Measurements from ENCODE around the gene PHACTR1.

PHACTR1 gene

DNA sequence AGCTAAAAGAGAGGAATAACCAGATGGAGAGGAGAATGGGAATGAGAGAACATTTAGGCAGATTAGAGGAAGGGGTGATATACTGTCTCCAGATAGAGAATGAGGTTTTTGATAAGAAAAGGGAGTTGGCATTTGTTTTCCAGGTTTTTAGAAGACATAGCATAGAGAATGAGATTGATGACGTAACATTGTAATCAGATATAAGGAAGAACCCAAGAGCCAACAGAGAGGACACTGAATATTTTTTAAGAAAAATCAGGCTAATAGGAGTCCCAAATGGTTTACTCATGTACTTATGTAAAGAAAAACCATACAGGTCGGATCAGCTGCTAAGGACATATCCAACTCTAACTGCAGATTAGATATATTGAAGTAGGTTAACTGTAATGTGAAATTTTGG, 498.8 kb downstream of the PHACTR1 start:
- no peak overlapping the region for H3K9ac ChIP-seq (ENCODE audit: low read length)
- no peaks in the 10 kb centered on the region for H3K9me3 ChIP-seq (ENCODE audit: low read length)
- H3K4me1 ChIP-seq (ENCODE audit: insufficient read depth, low read length): peaks cover 5% of the 10 kb centered on the region
- no peak overlapping the region for H3K4me3 ChIP-seq (ENCODE audit: low read depth in 1 of 2, low read length in 2 of 2)
- H3K27ac ChIP-seq (ENCODE audit: low read depth, low read length): no peak overlapping the region
- no peaks in the 10 kb centered on the region for H3K27me3 ChIP-seq (ENCODE audit: control insufficient read depth in 1 of 2, insufficient read depth in 2 of 2, low read length in 2 of 2)
- H3K36me3 ChIP-seq (ENCODE audit: insufficient read depth, low read length): no peaks in the 10 kb centered on the region

DNA sequence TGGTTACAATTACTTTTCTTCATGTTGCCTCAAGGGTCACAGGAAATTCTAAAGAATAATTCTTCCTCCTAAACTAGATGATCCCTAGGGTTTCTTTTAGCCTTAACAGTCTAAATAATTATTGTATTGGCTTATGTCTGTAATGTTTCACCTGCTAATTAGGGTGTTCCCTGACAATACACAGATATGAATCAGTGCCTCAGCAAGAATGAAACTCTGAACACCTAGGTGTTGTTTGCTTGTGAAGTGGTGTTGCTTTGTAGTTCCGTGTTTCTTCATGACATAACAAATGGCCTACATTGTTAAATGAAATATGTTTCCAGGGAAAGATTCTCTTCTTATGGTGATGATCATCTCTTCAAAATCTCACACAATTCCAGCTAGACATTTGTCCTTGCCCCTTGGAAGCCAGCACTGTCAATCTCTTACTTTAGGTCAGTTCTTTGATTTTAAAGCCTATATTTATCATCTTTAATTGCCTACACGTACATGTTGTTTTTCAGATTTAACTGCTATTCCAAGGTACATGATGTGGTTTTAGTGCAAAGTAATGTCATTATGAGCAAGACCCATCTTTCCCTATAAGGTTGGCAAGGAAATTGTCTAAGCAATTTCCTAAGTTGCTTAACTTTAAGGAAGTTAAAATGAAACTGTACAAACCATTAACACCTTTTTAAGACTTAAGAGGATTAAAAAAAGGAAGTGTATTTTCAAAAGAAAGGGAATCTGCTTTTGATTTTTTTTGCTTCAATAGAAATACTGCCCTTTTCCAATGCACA, 499.9 kb downstream of the PHACTR1 start:
- no peaks in the 10 kb centered on the region for H3K36me3 ChIP-seq (ENCODE audit: insufficient read depth, low read length)
- H3K4me1 ChIP-seq (ENCODE audit: insufficient read depth, low read length): peaks cover 5% of the 10 kb centered on the region
- no peak overlapping the region for H3K9ac ChIP-seq (ENCODE audit: low read length)
- H3K27ac ChIP-seq (ENCODE audit: low read depth, low read length): no peak overlapping the region
- H3K9me3 ChIP-seq (ENCODE audit: low read length): no peaks in the 10 kb centered on the region
- no peak overlapping the region for H3K4me3 ChIP-seq (ENCODE audit: low read depth in 1 of 2, low read length in 2 of 2)
- no peaks in the 10 kb centered on the region for H3K27me3 ChIP-seq (ENCODE audit: control insufficient read depth in 1 of 2, insufficient read depth in 2 of 2, low read length in 2 of 2)

DNA sequence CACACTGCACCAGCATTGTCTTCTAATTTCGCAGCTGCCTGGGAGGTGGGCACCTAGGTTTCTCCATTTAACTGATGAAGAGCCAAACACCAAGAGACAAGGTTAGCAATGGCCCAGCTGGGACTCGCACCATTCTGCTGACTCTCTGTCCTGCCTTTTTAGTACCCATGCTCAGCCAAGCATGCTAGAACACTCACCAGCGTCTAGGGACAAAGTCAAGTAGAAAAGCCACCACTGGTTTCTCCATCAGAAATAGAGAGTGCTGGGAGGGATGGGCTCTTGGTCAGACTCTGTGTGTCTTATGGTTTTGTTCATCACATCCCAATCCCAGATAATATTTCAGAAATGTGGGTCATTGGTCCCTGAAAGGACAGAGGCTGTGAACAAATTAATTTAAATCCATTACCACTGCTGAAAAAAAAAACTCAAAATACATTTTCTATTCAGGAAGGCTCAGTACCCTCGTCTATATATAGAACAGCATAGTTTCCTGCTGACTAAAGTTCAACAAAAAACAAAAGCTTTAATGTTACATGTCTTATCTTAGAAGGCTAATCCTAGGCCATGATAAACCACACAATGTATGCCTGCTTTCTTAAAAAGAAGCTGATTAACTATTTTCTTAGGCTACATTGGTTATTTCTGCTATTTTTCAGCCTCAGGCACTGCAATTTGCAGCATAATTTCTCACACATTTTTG, 500.8 kb downstream of the PHACTR1 start:
- Histone ChIP-seq H3K4me1 (ENCODE audit: insufficient read depth, low read length) (peaks cover 5% of the 10 kb centered on the region), H3K27ac (ENCODE audit: low read depth, low read length) (no peak overlapping the region), H3K4me3 (ENCODE audit: low read depth in 1 of 2, low read length in 2 of 2) (no peak overlapping the region), H3K36me3 (ENCODE audit: insufficient read depth, low read length) (no peaks in the 10 kb centered on the region), H3K9ac (ENCODE audit: low read length) (no peak overlapping the region), H3K27me3 (ENCODE audit: control insufficient read depth in 1 of 2, insufficient read depth in 2 of 2, low read length in 2 of 2) (no peaks in the 10 kb centered on the region), H3K9me3 (ENCODE audit: low read length) (no peaks in the 10 kb centered on the region)

DNA sequence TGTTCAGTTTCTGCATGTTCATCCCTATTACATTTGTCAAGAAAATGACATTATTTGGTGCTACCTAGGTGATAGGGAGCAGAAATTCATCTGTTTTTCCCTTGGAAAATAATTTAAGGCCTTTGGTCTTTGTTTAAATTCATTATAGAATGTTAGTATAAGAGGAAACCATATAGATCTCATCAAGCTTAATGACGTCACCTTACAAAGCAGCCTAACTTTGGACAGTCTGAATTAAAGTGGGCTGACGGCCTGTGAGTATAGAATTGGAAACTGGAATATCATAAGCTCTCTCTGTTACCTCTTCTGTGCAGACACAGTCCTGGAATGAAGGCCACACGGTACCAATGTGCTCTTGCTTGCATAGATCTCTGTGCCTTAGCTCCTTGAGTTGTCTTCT, 503.7 kb downstream of the PHACTR1 start:
- Histone ChIP-seq H3K27ac (ENCODE audit: low read depth, low read length) (no peak overlapping the region), H3K4me3 (ENCODE audit: low read depth in 1 of 2, low read length in 2 of 2) (no peak overlapping the region), H3K9ac (ENCODE audit: low read length) (no peak overlapping the region), H3K9me3 (ENCODE audit: low read length) (no peaks in the 10 kb centered on the region), H3K27me3 (ENCODE audit: control insufficient read depth in 1 of 2, insufficient read depth in 2 of 2, low read length in 2 of 2) (no peaks in the 10 kb centered on the region), H3K36me3 (ENCODE audit: insufficient read depth, low read length) (no peaks in the 10 kb centered on the region), H3K4me1 (ENCODE audit: insufficient read depth, low read length) (peaks cover 5% of the 10 kb centered on the region)

DNA sequence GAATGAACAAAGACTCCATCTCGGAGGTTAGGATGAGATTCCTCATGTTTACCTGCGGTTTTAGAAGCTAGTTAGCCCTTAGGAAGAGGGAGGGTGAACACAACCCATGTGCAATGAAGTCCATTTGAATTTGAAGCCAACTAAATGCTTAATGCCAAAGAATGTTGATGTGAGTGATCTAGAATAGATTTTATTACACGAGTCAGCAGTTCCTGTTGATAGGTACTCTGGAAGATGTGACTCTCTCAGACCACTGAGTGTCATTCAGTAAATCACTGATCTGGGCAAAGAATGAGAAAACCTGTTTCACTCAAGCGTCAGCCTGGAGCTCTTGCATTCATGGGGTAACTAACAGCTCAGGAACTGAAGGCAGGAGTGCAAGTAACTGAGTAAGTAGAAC, 505.5 kb downstream of the PHACTR1 start:
- Histone ChIP-seq H3K4me3 (ENCODE audit: low read depth in 1 of 2, low read length in 2 of 2) (no peak overlapping the region), H3K27ac (ENCODE audit: low read depth, low read length) (no peak overlapping the region), H3K9me3 (ENCODE audit: low read length) (no peaks in the 10 kb centered on the region), H3K9ac (ENCODE audit: low read length) (no peak overlapping the region), H3K36me3 (ENCODE audit: insufficient read depth, low read length) (no peaks in the 10 kb centered on the region), H3K27me3 (ENCODE audit: control insufficient read depth in 1 of 2, insufficient read depth in 2 of 2, low read length in 2 of 2) (no peaks in the 10 kb centered on the region), H3K4me1 (ENCODE audit: insufficient read depth, low read length) (peaks cover 4% of the 10 kb centered on the region)

DNA sequence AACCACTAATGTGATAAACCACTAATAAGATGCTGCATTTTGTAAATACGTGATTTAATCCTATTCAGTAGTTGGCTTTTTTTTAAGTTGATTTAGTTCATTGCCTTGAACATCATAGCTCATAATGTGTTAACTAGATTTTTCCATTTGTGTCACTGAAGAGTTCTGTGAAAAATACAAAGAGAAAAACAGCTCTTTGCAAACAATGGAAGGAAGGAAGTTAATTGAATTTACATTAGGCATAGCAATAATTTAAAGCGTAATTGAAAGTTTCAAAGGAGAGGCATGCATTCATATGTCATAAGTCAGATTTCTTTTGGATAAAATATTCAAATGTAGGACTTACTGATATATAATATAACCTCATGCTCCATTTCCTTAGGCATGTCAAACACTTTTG, 509.5 kb downstream of the PHACTR1 start:
- no peaks in the 10 kb centered on the region for H3K9me3 ChIP-seq (ENCODE audit: low read length)
- H3K9ac ChIP-seq (ENCODE audit: low read length): no peak overlapping the region
- no peaks in the 10 kb centered on the region for H3K27me3 ChIP-seq (ENCODE audit: control insufficient read depth in 1 of 2, insufficient read depth in 2 of 2, low read length in 2 of 2)
- no peak overlapping the region for H3K27ac ChIP-seq (ENCODE audit: low read depth, low read length)
- H3K4me1 ChIP-seq (ENCODE audit: insufficient read depth, low read length): no peaks in the 10 kb centered on the region
- H3K4me3 ChIP-seq (ENCODE audit: low read depth in 1 of 2, low read length in 2 of 2): no peak overlapping the region
- H3K36me3 ChIP-seq (ENCODE audit: insufficient read depth, low read length): no peaks in the 10 kb centered on the region

DNA sequence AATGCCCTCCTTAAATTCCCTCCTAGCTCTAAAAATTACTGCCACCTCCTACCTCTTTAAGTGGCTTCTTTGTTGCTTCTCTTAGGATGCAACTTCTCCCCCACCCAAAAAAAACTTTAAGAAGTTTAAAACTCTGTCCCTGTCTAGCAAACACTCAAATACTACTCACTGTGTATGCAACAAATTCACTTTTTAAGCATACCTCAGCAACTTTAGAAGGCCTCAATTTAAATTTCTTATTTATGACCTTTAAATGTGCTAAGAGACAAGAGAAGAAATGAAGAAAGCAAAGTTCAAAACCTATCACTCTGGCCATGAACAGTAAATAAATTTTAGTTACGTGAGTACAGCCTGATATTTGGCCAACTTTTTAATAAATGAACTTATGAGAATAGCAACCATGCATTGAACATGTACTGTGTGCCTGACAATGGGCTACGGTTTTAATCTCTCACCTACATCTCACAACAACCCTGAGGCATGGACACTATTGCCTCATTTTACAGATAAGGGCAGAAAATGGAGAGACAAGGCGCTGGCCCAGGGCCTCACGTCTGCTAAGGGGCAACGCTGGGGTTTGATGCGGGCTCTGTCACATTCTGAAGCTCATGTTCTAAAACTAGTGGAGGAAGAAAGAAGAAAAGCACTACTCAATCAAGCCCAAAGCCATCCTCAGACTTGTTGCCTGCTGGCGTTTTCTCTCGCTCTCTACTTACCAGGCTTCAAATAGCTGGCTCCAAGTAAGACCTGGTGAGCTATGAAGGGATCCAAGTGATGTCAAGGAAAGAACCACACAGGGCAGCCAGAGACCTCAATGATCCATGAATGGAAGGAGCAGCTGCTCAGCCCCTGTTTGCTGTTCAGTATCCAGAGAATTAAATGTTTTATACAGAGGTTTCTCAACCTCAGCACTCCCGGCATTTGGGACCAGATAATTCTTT, 512.0 kb downstream of the PHACTR1 start:
- Histone ChIP-seq H3K36me3 (ENCODE audit: insufficient read depth, low read length) (no peaks in the 10 kb centered on the region), H3K4me3 (ENCODE audit: low read depth in 1 of 2, low read length in 2 of 2) (no peak overlapping the region), H3K27me3 (ENCODE audit: control insufficient read depth in 1 of 2, insufficient read depth in 2 of 2, low read length in 2 of 2) (no peaks in the 10 kb centered on the region), H3K9me3 (ENCODE audit: low read length) (no peaks in the 10 kb centered on the region), H3K27ac (ENCODE audit: low read depth, low read length) (no peak overlapping the region), H3K9ac (ENCODE audit: low read length) (no peak overlapping the region), H3K4me1 (ENCODE audit: insufficient read depth, low read length) (no peaks in the 10 kb centered on the region)

DNA sequence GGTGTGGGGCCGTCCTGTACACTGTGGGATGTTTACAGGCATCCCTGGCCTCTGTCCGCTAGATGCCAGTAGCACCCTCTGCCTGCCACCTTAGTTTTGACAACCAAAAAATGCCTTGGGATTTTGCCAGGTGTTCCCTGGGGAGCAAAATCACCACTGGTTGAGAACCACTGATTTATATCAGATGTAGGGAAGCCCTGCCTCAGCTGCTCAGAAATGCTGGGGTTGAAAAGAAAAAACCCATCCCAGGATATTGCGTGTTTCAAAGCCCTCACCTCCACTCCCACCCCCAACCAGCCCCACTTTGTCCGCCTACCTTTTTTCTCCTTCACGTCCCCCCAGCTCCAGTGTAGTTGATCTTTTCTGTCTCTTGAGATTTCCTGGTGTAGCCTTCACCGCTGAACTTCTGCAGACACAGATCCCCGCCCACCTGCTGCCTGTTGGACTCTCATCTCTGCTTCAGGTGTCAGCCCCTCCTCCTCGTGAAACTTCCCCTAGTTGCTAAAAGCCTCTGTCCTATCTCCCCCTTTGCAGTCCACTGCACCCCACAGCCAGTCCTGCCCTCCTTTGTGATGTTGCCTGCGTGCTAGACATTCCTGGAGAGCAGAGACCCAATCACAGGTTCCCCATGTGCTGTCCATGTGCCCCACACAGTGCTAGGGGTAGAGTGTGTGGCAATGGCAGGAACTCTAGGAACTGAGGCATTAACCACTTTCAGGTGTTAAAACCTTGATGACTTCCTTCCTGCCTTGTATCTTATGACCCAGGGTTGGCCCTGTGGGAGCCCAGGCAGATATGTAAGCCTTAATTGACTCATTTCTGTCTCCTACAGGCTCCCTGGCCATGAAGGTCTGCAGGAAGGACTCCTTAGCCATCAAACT, 512.9 kb downstream of the PHACTR1 start:
- Histone ChIP-seq H3K36me3 (ENCODE audit: insufficient read depth, low read length) (no peaks in the 10 kb centered on the region), H3K27me3 (ENCODE audit: control insufficient read depth in 1 of 2, insufficient read depth in 2 of 2, low read length in 2 of 2) (no peaks in the 10 kb centered on the region), H3K9me3 (ENCODE audit: low read length) (no peaks in the 10 kb centered on the region), H3K4me1 (ENCODE audit: insufficient read depth, low read length) (no peaks in the 10 kb centered on the region), H3K27ac (ENCODE audit: low read depth, low read length) (no peak overlapping the region), H3K4me3 (ENCODE audit: low read depth in 1 of 2, low read length in 2 of 2) (no peak overlapping the region), H3K9ac (ENCODE audit: low read length) (no peak overlapping the region)

DNA sequence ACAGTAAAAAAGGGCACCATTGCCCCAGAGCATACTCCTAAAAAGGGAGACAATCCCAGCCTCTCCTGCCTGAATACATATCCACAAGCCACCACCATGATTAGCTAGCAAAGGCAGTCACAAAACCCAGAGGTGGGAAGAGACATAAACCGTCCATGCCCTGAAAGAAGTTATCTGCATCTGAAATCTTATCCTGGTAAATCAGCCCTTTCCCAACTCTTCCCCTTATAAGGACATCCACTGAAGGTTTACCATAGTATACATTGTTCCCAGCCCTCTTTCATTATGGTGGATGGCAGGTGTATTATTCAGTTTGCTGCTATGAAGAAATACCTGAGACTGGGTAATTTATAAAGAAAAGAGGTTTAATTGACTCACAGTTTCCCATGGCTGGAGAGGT, 516.5 kb downstream of the PHACTR1 start:
- no peaks in the 10 kb centered on the region for H3K36me3 ChIP-seq (ENCODE audit: insufficient read depth, low read length)
- H3K4me1 ChIP-seq (ENCODE audit: insufficient read depth, low read length): no peaks in the 10 kb centered on the region
- H3K9ac ChIP-seq (ENCODE audit: low read length): no peak overlapping the region
- no peak overlapping the region for H3K27ac ChIP-seq (ENCODE audit: low read depth, low read length)
- no peaks in the 10 kb centered on the region for H3K27me3 ChIP-seq (ENCODE audit: control insufficient read depth in 1 of 2, insufficient read depth in 2 of 2, low read length in 2 of 2)
- H3K9me3 ChIP-seq (ENCODE audit: low read length): no peaks in the 10 kb centered on the region
- no peak overlapping the region for H3K4me3 ChIP-seq (ENCODE audit: low read depth in 1 of 2, low read length in 2 of 2)

DNA sequence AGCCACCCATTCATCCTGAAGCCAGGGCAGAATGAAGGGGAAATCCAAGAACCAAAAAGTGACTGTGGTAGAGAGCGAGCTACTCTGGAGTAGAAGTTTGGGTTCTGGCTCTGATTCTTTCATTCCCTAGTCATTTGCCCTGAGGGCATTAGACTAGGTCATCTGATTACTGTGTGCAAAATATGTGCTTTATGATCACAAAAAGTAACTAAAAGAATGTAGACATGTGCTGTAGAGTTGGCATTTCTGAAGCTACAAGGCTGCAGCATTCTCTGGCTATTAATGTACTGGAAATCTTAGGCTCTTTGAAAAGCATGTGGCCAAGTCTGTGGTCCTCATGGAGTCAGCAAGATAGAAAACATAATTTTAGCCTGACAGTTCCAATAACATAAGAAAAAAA, 517.6 kb downstream of the PHACTR1 start:
- Histone ChIP-seq H3K9me3 (ENCODE audit: low read length) (no peaks in the 10 kb centered on the region), H3K4me3 (ENCODE audit: low read depth in 1 of 2, low read length in 2 of 2) (no peak overlapping the region), H3K27me3 (ENCODE audit: control insufficient read depth in 1 of 2, insufficient read depth in 2 of 2, low read length in 2 of 2) (no peaks in the 10 kb centered on the region), H3K27ac (ENCODE audit: low read depth, low read length) (no peak overlapping the region), H3K36me3 (ENCODE audit: insufficient read depth, low read length) (no peaks in the 10 kb centered on the region), H3K9ac (ENCODE audit: low read length) (no peak overlapping the region), H3K4me1 (ENCODE audit: insufficient read depth, low read length) (no peaks in the 10 kb centered on the region)

Measured in muscle layer of colon (tissue), 2 donors.